Measurements from ENCODE around the gene TRABD.

- 0 out of 2 replicates have a peak, but pooled peaks have one; percentile 11 for TF ChIP-seq POLR2AphosphoS5 (IDR thresholded peaks at IDR 0.05; ENCODE audit: low read depth, low read length)
- TF ChIP-seq POLR2A (IDR thresholded peaks at IDR 0.05; ENCODE audit: low read depth, low read length) = no peak
- TF ChIP-seq TAF1 (IDR thresholded peaks at IDR 0.05; ENCODE audit: borderline replicate concordance, low read depth, low read length) = no peak
Observed at GRCh38 chr22:50216684-50217520, 31.2 kb downstream of the TRABD start.
